Measurements from ENCODE around the gene ZMIZ1. TPM values are rescaled to one million over a fixed set of nuclear protein-coding genes. Genes with fewer than 3 reads are reported as not detected.
A peak's percentile ranks its signal among the peaks of the same experiment; 100 is the strongest.

Gene ZMIZ1
- total RNA-seq, 2 donors from 2014 or later, result 32.9 to 82.6 TPM

DNA sequence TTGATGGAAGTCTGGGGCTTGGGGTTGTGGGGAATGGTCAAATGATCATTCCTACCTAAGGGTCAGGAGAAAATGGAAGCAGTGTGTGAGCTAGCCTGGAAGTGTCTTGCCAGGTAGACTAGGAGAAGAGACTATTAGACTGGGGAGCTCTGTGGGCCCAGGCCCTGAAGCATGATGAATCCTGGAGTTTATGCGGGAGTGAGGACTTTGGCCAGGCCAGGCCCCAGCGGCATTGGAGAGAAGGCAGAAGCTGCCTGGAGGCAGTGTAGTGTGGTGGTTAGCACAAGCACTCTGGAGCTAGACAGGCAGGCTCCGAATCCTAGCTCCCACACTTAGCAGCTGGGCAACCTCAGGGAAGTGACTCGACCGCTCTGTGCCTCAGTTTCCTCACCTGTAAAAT lies 29.3 kb downstream of the ZMIZ1 start:
- no peak overlapping the region for H3K4me3 Mint-ChIP-seq
- H3K9me3 Mint-ChIP-seq, result no peaks in the 10 kb centered on the region
- ATAC-seq (replicated peaks), result no peak
- no peak overlapping the region for H3K27ac Mint-ChIP-seq
- peaks cover 30% of the 10 kb centered on the region for H3K4me1 Mint-ChIP-seq
- H3K27me3 Mint-ChIP-seq, result no peaks in the 10 kb centered on the region
- H3K36me3 Mint-ChIP-seq (ENCODE audit: low read depth), result no peaks in the 10 kb centered on the region

- Mint-ChIP-seq H3K9me3 (no peaks in the 10 kb centered on the region), H3K27me3 (no peaks in the 10 kb centered on the region), H3K4me3 (no peak overlapping the region), H3K27ac (no peak overlapping the region), H3K36me3 (ENCODE audit: low read depth) (no peaks in the 10 kb centered on the region), H3K4me1 (peaks cover 33% of the 10 kb centered on the region)
- no peak for ATAC-seq (replicated peaks)
These were observed 29.8 kb downstream of the ZMIZ1 start for GRCh38 chr10:79098596-79099015.

GRCh38 chr10:79099898-79100448 lies 31.2 kb downstream of the ZMIZ1 start:
- H3K4me3 Mint-ChIP-seq, result no peak overlapping the region
- ATAC-seq (replicated peaks), result no peak
- H3K9me3 Mint-ChIP-seq, result no peaks in the 10 kb centered on the region
- no peaks in the 10 kb centered on the region for H3K27me3 Mint-ChIP-seq
- peak overlapping the region; percentile 61 for H3K27ac Mint-ChIP-seq
- no peaks in the 10 kb centered on the region for H3K36me3 Mint-ChIP-seq (ENCODE audit: low read depth)
- peaks cover 36% of the 10 kb centered on the region for H3K4me1 Mint-ChIP-seq

DNA sequence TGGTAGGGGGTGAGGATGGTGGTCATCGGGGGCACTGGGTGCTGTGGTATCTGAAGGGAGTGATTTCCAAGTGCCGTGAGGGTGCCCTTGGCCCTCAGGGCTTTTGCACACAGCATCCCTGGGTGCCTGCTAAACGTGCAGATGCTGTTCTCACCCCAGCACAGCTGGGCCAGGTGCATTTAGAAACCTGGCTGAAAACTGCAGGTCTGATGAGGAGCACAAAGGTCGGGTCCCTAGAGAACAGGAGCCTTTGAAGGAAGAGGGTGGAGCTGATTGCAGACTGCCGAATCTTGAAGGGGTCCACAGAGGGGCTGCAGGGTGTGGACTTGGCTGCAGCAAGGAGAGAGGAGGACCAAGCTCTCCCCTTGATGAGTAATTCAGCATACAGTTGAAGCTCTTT lies 32.0 kb downstream of the ZMIZ1 start:
- H3K4me1 Mint-ChIP-seq, result peaks cover 36% of the 10 kb centered on the region
- no peak for ATAC-seq (replicated peaks)
- H3K4me3 Mint-ChIP-seq, result no peak overlapping the region
- H3K27me3 Mint-ChIP-seq, result no peaks in the 10 kb centered on the region
- no peaks in the 10 kb centered on the region for H3K36me3 Mint-ChIP-seq (ENCODE audit: low read depth)
- no peaks in the 10 kb centered on the region for H3K9me3 Mint-ChIP-seq
- peak overlapping the region; percentile 61 for H3K27ac Mint-ChIP-seq

DNA sequence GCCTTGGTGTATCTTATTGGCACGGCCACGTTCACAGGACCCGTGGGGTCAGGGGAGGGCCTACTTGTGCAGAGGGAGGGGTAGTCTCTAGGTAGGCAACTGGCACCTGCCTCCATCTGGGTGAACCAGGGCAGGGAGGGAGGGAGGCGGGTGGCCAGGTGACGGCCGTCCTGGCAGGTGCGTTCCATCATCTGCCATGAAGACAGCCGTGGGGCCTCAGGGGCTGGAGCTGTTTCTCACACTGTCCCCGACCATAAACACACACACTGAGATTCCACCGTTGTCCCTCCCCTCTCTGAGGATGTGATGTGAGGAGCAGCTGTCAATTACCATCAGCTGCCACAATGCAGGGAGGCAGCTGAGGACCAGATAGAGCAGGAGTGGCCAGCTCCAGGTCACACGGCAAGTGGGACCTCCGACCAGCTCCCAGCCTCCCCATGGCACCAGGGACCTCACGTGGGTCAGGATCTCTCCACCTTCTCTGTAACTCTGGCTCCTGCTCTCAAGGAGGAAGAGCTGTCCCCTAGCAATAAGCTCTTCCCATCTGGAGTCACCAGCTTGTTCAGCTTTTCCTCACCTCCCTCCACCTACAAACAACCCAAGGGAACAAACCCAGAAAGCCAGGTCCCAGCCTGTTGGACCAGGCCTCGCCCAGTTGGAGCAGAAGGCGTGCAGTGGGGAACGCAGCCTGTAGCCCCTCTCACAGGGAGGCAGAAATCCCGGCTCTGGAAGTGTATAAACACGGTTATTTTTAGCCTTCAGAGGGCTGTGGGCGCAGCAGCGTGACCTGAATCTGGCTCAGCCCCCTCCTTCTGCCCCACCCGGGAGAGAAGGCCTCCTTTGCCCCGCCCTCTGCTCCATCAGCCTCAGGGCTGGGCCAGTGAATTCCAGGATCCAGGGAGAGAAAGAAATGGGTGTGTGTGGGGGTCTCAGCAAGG lies 33.1 kb downstream of the ZMIZ1 start:
- Mint-ChIP-seq H3K27ac (peak overlapping the region; percentile 73), H3K4me1 (peaks cover 41% of the 10 kb centered on the region), H3K9me3 (no peaks in the 10 kb centered on the region), H3K4me3 (no peak overlapping the region), H3K27me3 (no peaks in the 10 kb centered on the region), H3K36me3 (ENCODE audit: low read depth) (no peaks in the 10 kb centered on the region)
- ATAC-seq (replicated peaks), result no peak

GRCh38 chr10:79102498-79102874 lies 33.7 kb downstream of the ZMIZ1 start:
- Mint-ChIP-seq H3K4me1 (peaks cover 40% of the 10 kb centered on the region), H3K4me3 (no peak overlapping the region), H3K27me3 (no peaks in the 10 kb centered on the region), H3K9me3 (no peaks in the 10 kb centered on the region), H3K36me3 (ENCODE audit: low read depth) (no peaks in the 10 kb centered on the region), H3K27ac (no peak overlapping the region)
- no peak for ATAC-seq (replicated peaks)

DNA sequence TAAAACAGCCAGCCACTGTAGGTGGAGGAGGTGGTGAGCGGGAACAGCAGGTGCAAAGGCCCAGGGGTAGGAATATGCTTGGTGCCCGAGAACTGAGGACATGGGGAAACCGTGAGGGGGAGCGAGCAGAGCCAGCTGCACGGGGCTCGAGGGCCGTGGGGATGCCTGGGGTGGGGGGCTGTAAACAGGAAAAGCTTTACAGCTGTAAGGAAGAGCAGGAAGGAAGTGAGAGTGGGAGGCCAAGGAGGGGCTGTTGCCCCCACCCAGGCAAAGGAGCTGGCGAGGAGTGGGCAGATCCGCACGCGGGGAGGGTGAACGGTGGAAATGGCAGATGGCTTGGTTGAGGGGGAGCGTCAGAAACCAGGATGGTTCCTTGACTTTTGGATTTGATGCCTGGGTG lies 34.4 kb downstream of the ZMIZ1 start:
- no peaks in the 10 kb centered on the region for H3K36me3 Mint-ChIP-seq (ENCODE audit: low read depth)
- H3K4me1 Mint-ChIP-seq, result peaks cover 34% of the 10 kb centered on the region
- H3K27ac Mint-ChIP-seq, result no peak overlapping the region
- H3K4me3 Mint-ChIP-seq, result no peak overlapping the region
- no peaks in the 10 kb centered on the region for H3K9me3 Mint-ChIP-seq
- no peak for ATAC-seq (replicated peaks)
- H3K27me3 Mint-ChIP-seq, result no peaks in the 10 kb centered on the region

DNA sequence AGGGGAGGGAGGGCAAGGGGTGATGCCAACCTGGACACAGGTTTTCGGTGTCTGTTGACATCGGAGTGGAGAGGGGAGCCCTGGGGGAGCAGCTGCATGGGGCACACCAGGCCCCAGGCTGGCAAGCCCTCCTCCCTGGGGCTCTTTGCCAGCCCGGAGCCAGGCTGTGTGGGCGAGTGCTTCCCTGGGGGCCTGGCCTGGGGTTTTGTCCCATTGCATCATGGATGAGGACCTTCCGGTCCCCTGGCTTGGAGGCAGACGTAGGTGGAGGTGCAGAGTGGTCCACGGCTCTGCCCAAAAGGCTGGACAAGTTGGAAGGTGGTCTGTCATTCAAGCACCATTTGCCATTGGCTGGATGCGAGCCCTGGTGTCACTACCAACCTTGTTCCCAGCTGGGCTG lies 34.8 kb downstream of the ZMIZ1 start:
- Mint-ChIP-seq H3K27ac (no peak overlapping the region), H3K27me3 (no peaks in the 10 kb centered on the region), H3K9me3 (no peaks in the 10 kb centered on the region), H3K4me3 (no peak overlapping the region), H3K36me3 (ENCODE audit: low read depth) (no peaks in the 10 kb centered on the region), H3K4me1 (peaks cover 34% of the 10 kb centered on the region)
- ATAC-seq (replicated peaks), result no peak

GRCh38 chr10:79105150-79105739 lies 36.5 kb downstream of the ZMIZ1 start:
- Mint-ChIP-seq H3K4me1 (peaks cover 42% of the 10 kb centered on the region), H3K4me3 (no peak overlapping the region), H3K27ac (no peak overlapping the region), H3K27me3 (no peaks in the 10 kb centered on the region), H3K9me3 (no peaks in the 10 kb centered on the region), H3K36me3 (ENCODE audit: low read depth) (no peaks in the 10 kb centered on the region)
- ATAC-seq (replicated peaks), result no peak

- Mint-ChIP-seq H3K4me3 (no peak overlapping the region), H3K36me3 (ENCODE audit: low read depth) (no peaks in the 10 kb centered on the region), H3K4me1 (peaks cover 36% of the 10 kb centered on the region), H3K27ac (no peak overlapping the region), H3K27me3 (no peaks in the 10 kb centered on the region), H3K9me3 (no peaks in the 10 kb centered on the region)
- ATAC-seq (replicated peaks), result no peak
These were observed 37.1 kb downstream of the ZMIZ1 start for GRCh38 chr10:79105818-79106217.

GRCh38 chr10:79106256-79107050 lies 37.7 kb downstream of the ZMIZ1 start:
- no peaks in the 10 kb centered on the region for H3K36me3 Mint-ChIP-seq (ENCODE audit: low read depth)
- no peak for ATAC-seq (replicated peaks)
- no peak overlapping the region for H3K4me3 Mint-ChIP-seq
- H3K27ac Mint-ChIP-seq, result peak overlapping the region; percentile 43
- no peaks in the 10 kb centered on the region for H3K9me3 Mint-ChIP-seq
- H3K4me1 Mint-ChIP-seq, result peaks cover 31% of the 10 kb centered on the region
- H3K27me3 Mint-ChIP-seq, result no peaks in the 10 kb centered on the region

DNA sequence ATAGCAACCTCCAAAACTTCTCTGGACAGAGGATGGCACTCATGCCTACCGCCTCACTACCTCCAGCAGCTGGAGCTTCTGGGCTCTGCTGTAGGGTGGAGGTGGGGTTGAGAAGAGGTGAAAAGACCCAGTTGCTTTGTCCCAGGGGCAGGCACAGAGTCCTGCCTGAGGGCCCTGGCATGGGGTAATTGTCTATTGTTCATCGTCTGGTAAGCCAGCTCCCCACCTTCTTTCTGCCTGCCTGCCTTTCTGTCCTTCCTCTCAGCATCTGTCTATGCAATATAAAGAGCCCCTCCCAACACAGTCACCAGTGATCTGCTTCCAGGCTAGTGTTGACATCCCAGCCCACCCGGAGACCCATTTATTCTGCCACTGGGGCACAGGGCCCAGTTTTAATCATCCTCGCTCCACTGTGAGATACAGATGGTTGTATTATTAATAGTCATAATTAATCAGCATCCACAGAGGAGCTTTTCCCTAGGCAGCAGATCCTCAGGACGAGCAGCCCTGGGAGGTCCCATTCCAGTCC lies 39.0 kb downstream of the ZMIZ1 start:
- no peaks in the 10 kb centered on the region for H3K36me3 Mint-ChIP-seq (ENCODE audit: low read depth)
- no peaks in the 10 kb centered on the region for H3K27me3 Mint-ChIP-seq
- H3K4me3 Mint-ChIP-seq, result no peak overlapping the region
- H3K4me1 Mint-ChIP-seq, result peaks cover 25% of the 10 kb centered on the region
- no peak overlapping the region for H3K27ac Mint-ChIP-seq
- ATAC-seq (replicated peaks), result no peak
- no peaks in the 10 kb centered on the region for H3K9me3 Mint-ChIP-seq

GRCh38 chr10:79108728-79109127 lies 40.0 kb downstream of the ZMIZ1 start:
- Mint-ChIP-seq H3K4me1 (peaks cover 20% of the 10 kb centered on the region), H3K9me3 (no peaks in the 10 kb centered on the region), H3K4me3 (no peak overlapping the region), H3K27me3 (no peaks in the 10 kb centered on the region), H3K27ac (peak overlapping the region; percentile 61), H3K36me3 (ENCODE audit: low read depth) (no peaks in the 10 kb centered on the region)
- ATAC-seq (replicated peaks), result no peak

DNA sequence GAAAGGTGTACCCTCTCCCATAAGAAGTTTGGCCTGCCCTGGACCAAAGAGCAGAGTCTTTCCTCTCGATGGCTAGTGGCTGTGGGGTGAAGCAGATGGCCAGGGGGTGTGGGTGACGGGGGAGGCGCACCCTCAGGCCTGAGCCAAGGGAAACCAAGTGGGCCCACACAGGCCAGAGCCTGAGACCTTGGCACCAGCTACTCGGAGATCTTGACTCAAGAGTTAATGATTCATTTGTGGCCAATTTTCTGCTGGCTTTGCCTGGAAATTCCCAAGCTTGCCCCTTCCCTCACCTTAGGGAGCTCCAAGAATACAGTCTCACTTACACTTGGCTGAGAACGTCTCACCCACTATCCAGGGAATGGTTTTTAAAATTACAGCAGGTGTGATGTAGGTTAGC lies 42.7 kb downstream of the ZMIZ1 start:
- Mint-ChIP-seq H3K4me3 (no peak overlapping the region), H3K27me3 (no peaks in the 10 kb centered on the region), H3K27ac (peak overlapping the region; percentile 34), H3K9me3 (no peaks in the 10 kb centered on the region), H3K4me1 (peaks cover 27% of the 10 kb centered on the region), H3K36me3 (ENCODE audit: low read depth) (no peaks in the 10 kb centered on the region)
- ATAC-seq (replicated peaks), result no peak
